DND-41 (cell line): ENCODE data around the gene PATL1.
A peak's percentile ranks its signal among the peaks of the same experiment; 100 is the strongest.

Source experiments
- ATAC-seq: fragments of 200-7000 bp; cut with Tn5 transposase; 3 replicates; pipeline ENCODE4 v1.9.1; 2021; ENCODE audit warnings: low read depth; ENCODE audit not compliant: insufficient read depth
- DNase-seq: peaks from one replicate; pipeline ENCODE4 v3.0.0-alpha.2; 2020
- H2AFZ ChIP-seq: 2 replicates; pipeline ENCODE4 v1.6.0; 2012; ENCODE audit warnings: low read depth, low read length
- H3K27ac ChIP-seq: 2 replicates; pipeline ENCODE4 v1.5.1; 2012; ENCODE audit warnings: low read length, inconsistent platforms
- H3K27me3 ChIP-seq: fragments of 200-600 bp; sonication (generic); 2 replicates; pipeline ENCODE4 v1.6.0; 2012; ENCODE audit warnings: low read length, mild to moderate bottlenecking, inconsistent platforms; ENCODE audit not compliant: insufficient read depth, poor library complexity
- H3K36me3 ChIP-seq: 2 replicates; pipeline ENCODE4 v1.5.1; 2012; ENCODE audit warnings: low read length, inconsistent platforms; ENCODE audit not compliant: insufficient read depth
- H3K4me1 ChIP-seq: 2 replicates; pipeline ENCODE4 v1.5.1; 2012; ENCODE audit warnings: mild to moderate bottlenecking, low read length; ENCODE audit not compliant: insufficient read depth
- H3K4me2 ChIP-seq: 2 replicates; pipeline ENCODE4 v1.6.0; 2012; ENCODE audit warnings: mild to moderate bottlenecking, moderate library complexity, low read length, inconsistent platforms; ENCODE audit not compliant: insufficient read depth
- H3K4me3 ChIP-seq, 2 experiments: fragments of 200-600 bp in 1 of 2; shearing (Covaris generic) in 1 of 2; 2 replicates each; pipeline ENCODE4 v1.5.1; 2012 to 2016; ENCODE audit warnings: inconsistent platforms in 2 of 2, low read length in 2 of 2, mild to moderate bottlenecking in 2 of 2, low read depth in 1 of 2, moderate library complexity in 1 of 2
- H3K79me2 ChIP-seq: 2 replicates; pipeline ENCODE4 v1.6.0; 2012; ENCODE audit warnings: low read length, inconsistent platforms; ENCODE audit not compliant: insufficient read depth
- H3K9ac ChIP-seq: 2 replicates; pipeline ENCODE4 v1.6.0; 2012; ENCODE audit warnings: low read depth, mild to moderate bottlenecking, inconsistent platforms, low read length, moderate library complexity
- H3K9me3 ChIP-seq: 2 replicates; pipeline ENCODE4 v1.5.1; 2012; ENCODE audit warnings: low read length, moderate library complexity, mild to moderate bottlenecking, inconsistent platforms; ENCODE audit not compliant: insufficient read depth, severe bottlenecking
- H4K20me1 ChIP-seq: 2 replicates; pipeline ENCODE4 v1.6.0; 2012; ENCODE audit warnings: low read length; ENCODE audit not compliant: insufficient read depth
- CTCF ChIP-seq: IDR thresholded peaks from 2 replicates; pipeline ENCODE4 v1.5.1; 2012; ENCODE audit warnings: borderline replicate concordance, low read length, moderate library complexity, mild to moderate bottlenecking; ENCODE audit not compliant: poor library complexity, severe bottlenecking; ENCODE audit errors: extremely low read depth
- EZH2 ChIP-seq: IDR thresholded peaks from 3 replicates; pipeline ENCODE4 v1.6.1; 2012; ENCODE audit warnings: borderline replicate concordance, low read depth, mild to moderate bottlenecking, moderate library complexity, low read length, inconsistent platforms; ENCODE audit not compliant: severe bottlenecking

Gene PATL1

GRCh38 chr11:59668950-59669610, at the start of gene PATL1:
TSS of gene PATL1 (minus strand) at chr11:59669037. CDS start at chr11:59668895, 142 bp downstream.
- Histone ChIP-seq H3K9me3 (no peaks in the 10 kb centered on the region), H3K27ac (peak within 1 kb of the TSS; percentile 91), H3K4me3 (peak within 1 kb of the TSS; percentile 61 to 80), H3K4me2 (peak within 1 kb of the TSS; percentile 95), H3K9ac (peak within 1 kb of the TSS; percentile 78), H3K36me3 (peaks cover 35% of the 10 kb centered on the region), H3K79me2 (peaks cover 52% of the 10 kb centered on the region), H3K27me3 (no peaks in the 10 kb centered on the region), H2AFZ (peak within 1 kb of the TSS; percentile 86), H3K4me1 (peaks cover 48% of the 10 kb centered on the region), H4K20me1 (peaks cover 16% of the 10 kb centered on the region; the same call in 1 of the 2 replicates)
- DNase-seq (peak; percentile 99), ATAC-seq (peak; percentile 90)
- TF ChIP-seq CTCF (no peak), EZH2 (no peak)

GRCh38 chr11:59716051-59716450, 47.2 kb upstream of the PATL1 start:
- H3K9ac ChIP-seq: no peak overlapping the region
- no peak overlapping the region for H3K4me3 ChIP-seq
- DNase-seq (no peak), ATAC-seq (no peak)
- peaks cover 7% of the 10 kb centered on the region for H3K27me3 ChIP-seq
- H3K79me2 ChIP-seq: no peaks in the 10 kb centered on the region
- H3K4me1 ChIP-seq: no peaks in the 10 kb centered on the region
- no peaks in the 10 kb centered on the region for H3K9me3 ChIP-seq
- no peaks in the 10 kb centered on the region for H4K20me1 ChIP-seq
- no peak overlapping the region for H2AFZ ChIP-seq
- H3K27ac ChIP-seq: no peak overlapping the region
- no peak for TF ChIP-seq EZH2
- H3K36me3 ChIP-seq: no peaks in the 10 kb centered on the region
- H3K4me2 ChIP-seq: no peak overlapping the region

GRCh38 chr11:59713745-59714144, 44.9 kb upstream of the PATL1 start, which contains the start of gene OR10V1:
TSS of gene OR10V1 (minus strand) at chr11:59713845. CDS start at chr11:59713845, 0 bp downstream.
- H2AFZ ChIP-seq: no peak within 1 kb of the TSS
- H3K79me2 ChIP-seq: no peaks in the 10 kb centered on the region
- TF ChIP-seq CTCF (no peak), EZH2 (no peak)
- H3K9me3 ChIP-seq: no peaks in the 10 kb centered on the region
- no peak for ATAC-seq
- H3K27me3 ChIP-seq: peaks cover 5% of the 10 kb centered on the region
- no peak within 1 kb of the TSS for H3K9ac ChIP-seq
- no peak within 1 kb of the TSS for H3K4me3 ChIP-seq
- no peaks in the 10 kb centered on the region for H3K36me3 ChIP-seq
- no peaks in the 10 kb centered on the region for H3K4me1 ChIP-seq
- no peak within 1 kb of the TSS for H3K4me2 ChIP-seq
- no peaks in the 10 kb centered on the region for H4K20me1 ChIP-seq
- H3K27ac ChIP-seq: no peak within 1 kb of the TSS
- no peak for DNase-seq

GRCh38 chr11:59710136-59710847, 41.5 kb upstream of the PATL1 start:
- H2AFZ ChIP-seq: no peak overlapping the region
- no peaks in the 10 kb centered on the region for H4K20me1 ChIP-seq
- H3K4me1 ChIP-seq: no peaks in the 10 kb centered on the region
- no peaks in the 10 kb centered on the region for H3K36me3 ChIP-seq
- no peak overlapping the region for H3K9ac ChIP-seq
- H3K4me3 ChIP-seq: no peak overlapping the region
- DNase-seq (no peak), ATAC-seq (no peak)
- no peak overlapping the region for H3K4me2 ChIP-seq
- no peaks in the 10 kb centered on the region for H3K79me2 ChIP-seq
- no peak for TF ChIP-seq CTCF
- TF ChIP-seq EZH2: no peak
- no peaks in the 10 kb centered on the region for H3K9me3 ChIP-seq
- no peak overlapping the region for H3K27ac ChIP-seq
- H3K27me3 ChIP-seq: peaks cover 5% of the 10 kb centered on the region
